GM12878 (cell line): Measurements from ENCODE around the gene SIRT2. TPM values are rescaled to one million over a fixed set of nuclear protein-coding genes. Genes with fewer than 3 reads are reported as not detected.

ENCODE experiments used
- ATAC-seq: fragments of 200-7000 bp; cut with Tn5 transposase; 3 replicates; pipeline ENCODE4 v1.9.1; 2020; ENCODE audit warnings: mild to moderate bottlenecking, moderate library complexity
- BruUV-seq: library from RNA; stranded (reverse); fragments of 400-500 nt; replicated peaks from 2 replicates; lab custom pipeline; 2021; lab: Mats Ljungman, UMichigan
- CTCF ChIA-PET: fragments of 300-600 bp; sonication (Branson Sonifier 250); formaldehyde crosslinking; extraction: SDS; loops from one replicate; lab custom pipeline; 2021; ENCODE audit warnings: inconsistent platforms; lab: Yijun Ruan, JAX
- POLR2A ChIA-PET: fragments of 350-600 bp; formaldehyde crosslinking; extraction: SDS; loops from one replicate; lab custom pipeline; 2021; ENCODE audit warnings: inconsistent platforms; lab: Charles Lee
- RAD21 ChIA-PET: fragments of 300-600 bp; sonication (Branson Sonifier 250); formaldehyde crosslinking; loops from one replicate; lab custom pipeline; 2023; ENCODE audit warnings: antibody characterized with exemption; ENCODE audit not compliant: unreplicated experiment; lab: Charles Lee
- SMC1A ChIA-PET: fragments of 300-600 bp; sonication (Branson Sonifier 250); formaldehyde crosslinking; loops from one replicate; lab custom pipeline; 2023; ENCODE audit not compliant: unreplicated experiment, uncharacterized antibody; lab: Charles Lee
- DNase-seq: peaks from one replicate; pipeline ENCODE4 v3.0.0-alpha.2; 2011; ENCODE audit warnings: low read depth, low spot score
- FAIRE-seq: peaks from 3 replicates; lab custom pipeline; 2011; peaks lifted over from hg19 to GRCh38; lab: Jason Lieb, UNC
- H2AFZ ChIP-seq: 2 replicates; pipeline ENCODE4 v1.6.0; 2011; ENCODE audit warnings: low read depth, low read length, control low read depth; ENCODE audit not compliant: control insufficient read depth
- H3K27ac ChIP-seq: 2 replicates; pipeline ENCODE4 v1.5.1; 2011; ENCODE audit warnings: control low read depth; ENCODE audit not compliant: control insufficient read depth, insufficient read depth
- H3K27me3 ChIP-seq, 2 experiments: replicated peaks in 1 of 2; 2 replicates each; pipeline versions ENCODE4 v1.6.0 to v1.6.1; 2011; ENCODE audit warnings: low read length in 1 of 2; ENCODE audit not compliant: control insufficient read depth in 2 of 2, insufficient read depth in 2 of 2
- H3K36me3 ChIP-seq, 2 experiments: 2 replicates each; pipeline ENCODE4 v1.5.1; 2011; ENCODE audit warnings: low read length in 1 of 2; ENCODE audit not compliant: control insufficient read depth in 2 of 2, insufficient read depth in 2 of 2
- H3K4me1 ChIP-seq: 2 replicates; pipeline ENCODE4 v1.6.1; 2011; ENCODE audit warnings: mild to moderate bottlenecking, low read length, moderate library complexity, mixed read lengths; ENCODE audit not compliant: control insufficient read depth, insufficient read depth
- H3K4me2 ChIP-seq: 2 replicates; pipeline ENCODE4 v1.6.0; 2011; ENCODE audit warnings: control low read depth; ENCODE audit not compliant: control insufficient read depth, insufficient read depth
- H3K4me3 ChIP-seq: fragments of 200-600 bp; sonication (generic); 2 replicates; pipeline ENCODE4 v1.5.1; 2016
- H3K79me2 ChIP-seq: 2 replicates; pipeline ENCODE4 v1.6.0; 2011; ENCODE audit warnings: low read length; ENCODE audit not compliant: control insufficient read depth, insufficient read depth
- H3K9ac ChIP-seq: 2 replicates; pipeline ENCODE4 v1.8.0; 2011; ENCODE audit warnings: low read length, control low read depth, mixed read lengths; ENCODE audit not compliant: control insufficient read depth, insufficient read depth
- H3K9me3 ChIP-seq: replicated peaks from 3 replicates; pipeline ENCODE4 v1.5.1; 2011; ENCODE audit warnings: mild to moderate bottlenecking, low read length; ENCODE audit not compliant: control insufficient read depth, insufficient read depth
- H4K20me1 ChIP-seq: 2 replicates; pipeline ENCODE4 v1.6.0; 2011; ENCODE audit not compliant: control insufficient read depth, insufficient read depth
- BHLHE40 ChIP-seq, 2 experiments: fragments of 450-650 bp in 1 of 2; IDR thresholded peaks; 2 replicates each; pipeline ENCODE4 v1.6.1; 2011 to 2017; ENCODE audit warnings: low read depth in 2 of 2, borderline replicate concordance in 1 of 2, improper control_type of control experiment in 1 of 2, low read length in 1 of 2, mild to moderate bottlenecking in 1 of 2
- CBX3 ChIP-seq: fragments of 200-600 bp; sonication (generic); IDR thresholded peaks from 2 replicates; pipeline ENCODE4 v1.6.1; 2016; ENCODE audit warnings: low read depth, borderline replicate concordance
- CBX5 ChIP-seq: sonication (generic); IDR thresholded peaks from 2 replicates; pipeline ENCODE4 v1.6.1; 2016; ENCODE audit warnings: low read depth, moderate library complexity, mild to moderate bottlenecking, inconsistent platforms
- E2F4 ChIP-seq: IDR thresholded peaks from 2 replicates; pipeline ENCODE4 v1.6.1; 2012; ENCODE audit warnings: low read depth, low read length, improper control_type of control experiment
- ESRRA ChIP-seq: IDR thresholded peaks from 2 replicates; pipeline ENCODE4 v1.6.1; 2012; ENCODE audit warnings: mild to moderate bottlenecking, low read length, improper control_type of control experiment
- IRF5 ChIP-seq: fragments of 450-650 bp; IDR thresholded peaks from 2 replicates; pipeline ENCODE4 v1.6.1; 2017; ENCODE audit warnings: borderline replicate concordance
- MAX ChIP-seq: IDR thresholded peaks from 2 replicates; pipeline ENCODE4 v1.6.1; 2012; ENCODE audit warnings: low read depth, low read length, improper control_type of control experiment
- MEF2B ChIP-seq: fragments of 450-650 bp; IDR thresholded peaks from 2 replicates; pipeline ENCODE4 v1.6.1; 2018; ENCODE audit warnings: mild to moderate bottlenecking, moderate library complexity; ENCODE audit not compliant: partially characterized antibody, poor library complexity, severe bottlenecking
- MYB ChIP-seq: fragments of 150-350 bp; IDR thresholded peaks from 2 replicates; pipeline ENCODE4 v1.6.1; 2014; ENCODE audit warnings: mild to moderate bottlenecking, low read depth, low read length, borderline replicate concordance
- NR2C2 ChIP-seq: IDR thresholded peaks from 2 replicates; pipeline ENCODE4 v1.6.1; 2011; ENCODE audit warnings: borderline replicate concordance, low read depth; ENCODE audit not compliant: control insufficient read depth, insufficient read length
- RB1 ChIP-seq: fragments of 450-650 bp; formaldehyde crosslinking; IDR thresholded peaks from 2 replicates; pipeline ENCODE4 v1.6.1; 2017; ENCODE audit warnings: mild to moderate bottlenecking, borderline replicate concordance
- RUNX3 ChIP-seq: IDR thresholded peaks from 2 replicates; pipeline ENCODE4 v1.6.1; 2012; ENCODE audit warnings: low read length, inconsistent platforms
- SREBF1 ChIP-seq: IDR thresholded peaks from 2 replicates; pipeline ENCODE4 v1.6.1; 2012; ENCODE audit warnings: mild to moderate bottlenecking, low read length
- YBX1 ChIP-seq: fragments of 450-650 bp; IDR thresholded peaks from 2 replicates; pipeline ENCODE4 v1.6.1; 2016; ENCODE audit warnings: antibody characterized with exemption
- WGBS: methylation state at CpG from one replicate; pipeline ENCODE4 v1.1.6; 2016; ENCODE audit warnings: low lambda C conversion rate; ENCODE audit not compliant: insufficient replicate concordance, insufficient coverage; ENCODE audit errors: missing lambda C conversion rate; 5-methylcytosine and 5-hydroxymethylcytosine counted together
- in situ Hi-C: fragments of 300-500 bp; cut with MboI; formaldehyde crosslinking; loops from 9 replicates; pipeline ENCODE4 v1.14.3; 2018; ENCODE audit warnings: mixed read lengths
- intact Hi-C: fragments of 100-400 bp; cut with micrococcal nuclease; formaldehyde crosslinking; loops from one replicate; pipeline ENCODE4 v1.14.2; 2022; ENCODE audit not compliant: unreplicated experiment
- polyA plus RNA-seq, 11 experiments: library from polyadenylated mRNA; depleted of rRNA in 4 of 11; unstranded in 6 of 11; stranded (reverse) in 5 of 11; fragments of >200 nt; fragmentation: Nextera tagmentation in 4 of 11; fragmentation: Illumina TruSeq in 1 of 11; extraction: Ambion mirVana in 4 of 11; extraction: Trizol in 1 of 11; gene quantifications; 1 replicate in 1 of 11; 2 replicates in 10 of 11; pipeline versions ENCODE4 v1.2.1 to v1.2.3, GENCODE V29; 2011 to 2016; ENCODE audit warnings: inconsistent platforms in 2 of 11, missing spikeins in 2 of 11, low read depth in 1 of 11
- total RNA-seq, 4 experiments: library from RNA; depleted of rRNA in 3 of 4; stranded (reverse); fragments of >200 nt in 3 of 4; fragmentation: Illumina TruSeq in 1 of 4; extraction: Trizol in 1 of 4; gene quantifications; 2 replicates each; pipeline versions ENCODE4 v1.2.1 to v1.2.3, GENCODE V29; 2013 to 2021
- TF ChIP-seq, protein P1 (sequence below): fragments of 450-650 bp; IDR thresholded peaks from 2 replicates; pipeline ENCODE4 v1.6.1; 2018; ENCODE audit warnings: mild to moderate bottlenecking, low read depth, moderate library complexity; ENCODE audit not compliant: partially characterized antibody

SIRT2 gene
- total and polyA plus RNA-seq, 10 of the 15 experiments (the other 5 are each of a cell fraction or from before 2014, with no cell fraction given) = 1.4 to 38.7 (median 24.1) TPM

DNA sequence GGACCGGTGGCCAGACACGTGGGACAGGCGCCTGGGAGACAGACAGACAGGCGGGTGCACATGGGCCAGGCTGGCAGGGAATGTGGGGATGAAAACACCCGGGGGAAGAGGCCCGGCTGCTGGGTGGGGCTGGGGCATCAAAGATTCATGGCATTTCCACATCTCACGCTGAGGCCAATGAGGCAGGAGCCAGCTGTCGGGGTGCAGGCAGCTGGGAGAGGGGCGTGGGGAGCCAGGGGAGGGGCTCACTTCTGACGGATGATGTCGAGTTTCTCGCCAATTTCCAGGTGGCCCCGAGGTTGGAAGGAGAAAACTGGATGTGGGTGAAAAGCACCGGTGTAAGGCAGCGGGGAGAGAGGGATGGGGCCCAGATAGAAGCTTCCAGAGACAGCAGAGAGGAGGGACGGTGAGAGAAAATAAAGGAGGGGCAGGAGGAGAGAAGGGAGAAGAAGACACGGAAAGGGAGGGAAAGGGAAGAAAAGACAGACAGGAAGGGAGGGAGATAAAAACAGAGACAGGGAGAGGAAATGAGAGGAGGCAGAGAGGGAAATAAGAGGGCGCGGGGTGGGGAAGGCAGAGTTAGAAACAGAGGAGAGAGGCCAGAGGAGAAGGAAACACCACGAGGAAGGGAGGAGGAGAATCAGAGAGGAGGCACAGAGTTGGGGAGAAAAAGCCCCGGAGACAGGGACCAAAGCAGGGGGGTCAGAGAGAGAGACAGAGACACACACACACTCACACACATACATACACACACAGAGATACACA lies 20.6 kb upstream of the SIRT2 start:
- no peak overlapping the region for H2AFZ ChIP-seq
- ChIA-PET CTCF (interaction anchor here (2.3 kb wide), 1 partner anchor 10 kb away, joined by 14 read pairs; the partner anchor contains the start of genes MRPS12 and SARS2), RAD21 (no interaction called here), SMC1A (no interaction called here), POLR2A (interaction anchor here (0.7 kb wide), 1 partner anchor 36 kb away, joined by 3 read pairs; no protein-coding TSS in a partner anchor)
- BruUV-seq = no TSS peak
- H3K9ac ChIP-seq = no peak overlapping the region
- FAIRE-seq (no peak), DNase-seq (no peak), ATAC-seq (no peak)
- no peaks in the 10 kb centered on the region for H3K79me2 ChIP-seq
- no peak overlapping the region for H3K4me2 ChIP-seq
- no peaks in the 10 kb centered on the region for H4K20me1 ChIP-seq
- H3K9me3 ChIP-seq = no peaks in the 10 kb centered on the region
- H3K4me1 ChIP-seq = no peaks in the 10 kb centered on the region
- 77% methylated on average over 20 of the region's 21 CpGs for WGBS
- H3K27me3 ChIP-seq = no peaks in the 10 kb centered on the region
- no peak overlapping the region for H3K4me3 ChIP-seq
- H3K27ac ChIP-seq = no peak overlapping the region
- peaks cover 0 to 14% of the 10 kb centered on the region in 2 experiments; a peak in 2 of 4 replicates for H3K36me3 ChIP-seq
- TF ChIP-seq MYB (no peak), MAX (no peak), CBX5 (no peak), ESRRA (no peak), CBX3 (no peak), YBX1 (no peak), MEF2B (no peak), IRF5 (no peak), RUNX3 (no peak), SREBF1 (no peak), RB1 (no peak), E2F4 (no peak), NR2C2 (no peak), BHLHE40 (IDR thresholded peaks at IDR 0.05; ENCODE audit: borderline replicate concordance in 1 of 2, low read depth in 2 of 2, low read length in 1 of 2) (no peak)
- TF ChIP-seq, protein P1, sequence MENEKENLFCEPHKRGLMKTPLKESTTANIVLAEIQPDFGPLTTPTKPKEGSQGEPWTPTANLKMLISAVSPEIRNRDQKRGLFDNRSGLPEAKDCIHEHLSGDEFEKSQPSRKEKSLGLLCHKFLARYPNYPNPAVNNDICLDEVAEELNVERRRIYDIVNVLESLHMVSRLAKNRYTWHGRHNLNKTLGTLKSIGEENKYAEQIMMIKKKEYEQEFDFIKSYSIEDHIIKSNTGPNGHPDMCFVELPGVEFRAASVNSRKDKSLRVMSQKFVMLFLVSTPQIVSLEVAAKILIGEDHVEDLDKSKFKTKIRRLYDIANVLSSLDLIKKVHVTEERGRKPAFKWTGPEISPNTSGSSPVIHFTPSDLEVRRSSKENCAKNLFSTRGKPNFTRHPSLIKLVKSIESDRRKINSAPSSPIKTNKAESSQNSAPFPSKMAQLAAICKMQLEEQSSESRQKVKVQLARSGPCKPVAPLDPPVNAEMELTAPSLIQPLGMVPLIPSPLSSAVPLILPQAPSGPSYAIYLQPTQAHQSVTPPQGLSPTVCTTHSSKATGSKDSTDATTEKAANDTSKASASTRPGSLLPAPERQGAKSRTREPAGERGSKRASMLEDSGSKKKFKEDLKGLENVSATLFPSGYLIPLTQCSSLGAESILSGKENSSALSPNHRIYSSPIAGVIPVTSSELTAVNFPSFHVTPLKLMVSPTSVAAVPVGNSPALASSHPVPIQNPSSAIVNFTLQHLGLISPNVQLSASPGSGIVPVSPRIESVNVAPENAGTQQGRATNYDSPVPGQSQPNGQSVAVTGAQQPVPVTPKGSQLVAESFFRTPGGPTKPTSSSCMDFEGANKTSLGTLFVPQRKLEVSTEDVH = no peak
- in situ Hi-C loops = no loop called here
- intact Hi-C loops = no loop called here
